Pancreas (tissue), 10 donors: Measurements from ENCODE around the gene ZNRF2. TPM values are rescaled to one million over a fixed set of nuclear protein-coding genes. Genes with fewer than 3 reads are reported as not detected.

Source experiments
- ATAC-seq, 4 donors: fragments of 200-7000 bp; cut with Tn5 transposase; one replicate each; pipeline versions ENCODE4 v1.8.0 to v1.9.1; 2020; ENCODE audit warnings: mild to moderate bottlenecking in 4 of 4, moderate library complexity in 4 of 4
- DNase-seq, 6 donors: peaks; one replicate each; pipeline ENCODE4 v3.0.0-alpha.2; 2020
- FAIRE-seq: peaks from 2 replicates; lab custom pipeline; 2012; peaks lifted over from hg19 to GRCh38; lab: Jason Lieb, UNC
- H3K27ac ChIP-seq, 4 donors: fragments of 200-600 bp; sonication (generic); 1 replicate in 3 of 4; 2 replicates in 1 of 4; pipeline versions ENCODE4 v1.5.0 to v1.8.0; 2020
- H3K27me3 ChIP-seq, 4 donors: fragments of 200-600 bp; one replicate each; pipeline ENCODE4 v1.8.0; 2021
- H3K36me3 ChIP-seq, 3 donors: fragments of 200-600 bp; sonication (generic) in 1 of 3; one replicate each; pipeline versions ENCODE4 v1.5.0 to v1.8.0; 2020 to 2021
- H3K4me1 ChIP-seq, 3 donors: fragments of 200-600 bp; one replicate each; pipeline ENCODE4 v1.8.0; 2021
- H3K4me3 ChIP-seq, 4 donors: fragments of 200-600 bp; sonication (generic) in 2 of 4; one replicate each; pipeline versions ENCODE4 v1.5.0 to v1.8.0; 2020 to 2021
- H3K9me3 ChIP-seq, 4 donors: fragments of 200-600 bp; one replicate each; pipeline ENCODE4 v1.8.0; 2021
- WGBS, 2 donors: extraction: QIAGEN DNeasy Blood & Tissue Kit; methylation state at CpG; one replicate each; pipeline ENCODE4 v1.1.7; 2013; 5-methylcytosine and 5-hydroxymethylcytosine counted together
- intact Hi-C, 3 donors: fragments of 100-400 bp; cut with DNase I; formaldehyde crosslinking; loops; one replicate each; pipeline versions ENCODE4 v1.11.1 to v1.14.2; 2022
- polyA plus RNA-seq, 2 donors: library from polyadenylated mRNA; stranded (reverse); fragments of 200-250 nt; gene quantifications; one replicate each; pipeline ENCODE4 v1.2.3, GENCODE V29; 2013
- total RNA-seq, 6 donors: library from RNA; stranded (reverse); fragmentation: NEBNext Ultra II Directional in 4 of 6; extraction: Animal tissue kit (Norgen Biotek cat#: 25700) in 4 of 6; gene quantifications; one replicate each; pipeline versions ENCODE4 v1.2.1 to v1.2.4, GENCODE V29; 2021 to 2023
- TF ChIP-seq, protein P1 (sequence below), 4 donors: fragments of 200-600 bp; sonication (generic) in 3 of 4; IDR thresholded peaks; one replicate each; pipeline versions ENCODE4 v1.5.0 to v1.8.0; 2021; ENCODE audit warnings: antibody characterized with exemption in 4 of 4
- donor health status: healthy with polysubstance abuse.
- donor health status: DM: no; HTN: no; CAD: no; lungs with moderate emphysema.
- donor health status: DM: no; HTN: no; CAD: no.
- donor health status: control.
- donor health status: control.
- donor health status: Bipolar disorder and iron deficiency.
- donor health status: DM: yes; HTN: yes; CAD: no.
- donor health status: DM: no; HTN: no; CAD: no.
- donor health status: DM: no; HTN: no; CAD: no.
- donor health status: DM: yes; HTN: yes; CAD: no.

ZNRF2 gene
- total and polyA plus RNA-seq, 8 donors: 4.9 to 17.1 (median 11.2) TPM

DNA sequence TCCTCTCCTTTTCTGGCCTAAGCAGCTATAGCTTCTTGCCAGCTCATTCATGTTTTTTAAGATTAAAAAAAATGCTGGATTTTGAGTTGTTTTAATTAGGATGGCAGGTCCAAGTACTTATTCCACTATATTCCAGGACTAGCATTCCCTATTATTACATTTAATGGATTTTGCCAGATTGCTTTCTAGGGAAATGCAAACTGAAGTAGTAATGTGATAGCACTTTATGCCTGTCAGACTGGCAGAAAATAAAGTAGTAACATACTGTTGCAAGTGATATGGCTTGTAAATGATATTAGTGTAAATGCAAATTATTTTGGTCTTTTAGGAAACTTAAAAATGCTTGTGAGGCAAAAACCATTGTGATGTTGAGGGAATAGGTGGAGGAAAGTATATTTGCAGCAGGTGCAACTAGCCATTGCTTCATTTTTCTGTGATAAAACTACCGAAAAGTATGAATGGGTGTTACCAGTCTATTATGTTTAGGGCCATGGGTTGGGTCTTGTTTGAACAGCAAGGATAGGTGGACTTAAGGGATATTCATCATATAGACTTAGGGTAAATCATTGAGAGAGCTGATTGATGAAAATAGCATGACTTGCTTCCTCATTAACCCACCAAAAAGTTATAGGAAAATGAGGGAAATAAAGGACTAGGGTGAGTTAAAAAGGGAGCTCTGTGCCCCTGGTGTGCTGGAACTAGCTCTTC lies 19.9 kb downstream of the ZNRF2 start:
- H3K36me3 ChIP-seq: no peaks in the 10 kb centered on the region
- H3K27ac ChIP-seq: no peak overlapping the region
- 49 to 58% methylated on average over 1 of the region's 1 CpG for WGBS, 2 donors
- TF ChIP-seq, protein P1, sequence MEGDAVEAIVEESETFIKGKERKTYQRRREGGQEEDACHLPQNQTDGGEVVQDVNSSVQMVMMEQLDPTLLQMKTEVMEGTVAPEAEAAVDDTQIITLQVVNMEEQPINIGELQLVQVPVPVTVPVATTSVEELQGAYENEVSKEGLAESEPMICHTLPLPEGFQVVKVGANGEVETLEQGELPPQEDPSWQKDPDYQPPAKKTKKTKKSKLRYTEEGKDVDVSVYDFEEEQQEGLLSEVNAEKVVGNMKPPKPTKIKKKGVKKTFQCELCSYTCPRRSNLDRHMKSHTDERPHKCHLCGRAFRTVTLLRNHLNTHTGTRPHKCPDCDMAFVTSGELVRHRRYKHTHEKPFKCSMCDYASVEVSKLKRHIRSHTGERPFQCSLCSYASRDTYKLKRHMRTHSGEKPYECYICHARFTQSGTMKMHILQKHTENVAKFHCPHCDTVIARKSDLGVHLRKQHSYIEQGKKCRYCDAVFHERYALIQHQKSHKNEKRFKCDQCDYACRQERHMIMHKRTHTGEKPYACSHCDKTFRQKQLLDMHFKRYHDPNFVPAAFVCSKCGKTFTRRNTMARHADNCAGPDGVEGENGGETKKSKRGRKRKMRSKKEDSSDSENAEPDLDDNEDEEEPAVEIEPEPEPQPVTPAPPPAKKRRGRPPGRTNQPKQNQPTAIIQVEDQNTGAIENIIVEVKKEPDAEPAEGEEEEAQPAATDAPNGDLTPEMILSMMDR (IDR thresholded peaks at IDR 0.05): no peak
- H3K9me3 ChIP-seq: no peaks in the 10 kb centered on the region
- no peak overlapping the region for H3K4me3 ChIP-seq
- H3K27me3 ChIP-seq: no peaks in the 10 kb centered on the region
- no peak for DNase-seq
- intact Hi-C loops: no loop called here
- peaks cover 6 to 19% (median 12%) of the 10 kb centered on the region in 3 donors for H3K4me1 ChIP-seq
- no peak for FAIRE-seq
- ATAC-seq: no peak

DNA sequence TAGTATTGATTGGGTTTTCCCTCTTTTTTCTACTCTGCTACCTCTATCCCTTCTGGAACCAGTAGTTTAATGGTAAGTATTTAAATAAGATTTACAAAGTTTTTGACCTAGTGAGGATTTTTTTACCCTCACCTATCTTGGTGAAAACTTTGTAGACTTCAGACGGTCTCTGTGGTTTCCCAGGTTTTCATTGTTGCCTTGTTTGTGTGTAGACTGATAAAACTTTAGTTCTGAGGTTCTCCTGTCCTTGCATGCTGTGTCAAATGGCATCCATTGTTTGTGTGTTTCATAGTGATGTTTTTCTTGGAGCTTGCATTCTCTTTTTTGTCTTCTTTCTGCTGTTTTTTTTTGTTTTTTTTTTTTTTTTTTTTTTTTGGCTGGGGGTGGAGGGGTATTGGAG lies 22.6 kb downstream of the ZNRF2 start:
- TF ChIP-seq, protein P1 (IDR thresholded peaks at IDR 0.05): no peak
- no peak overlapping the region for H3K4me3 ChIP-seq
- no peak overlapping the region for H3K27ac ChIP-seq
- no peaks in the 10 kb centered on the region for H3K9me3 ChIP-seq
- no peak for DNase-seq
- H3K27me3 ChIP-seq: no peaks in the 10 kb centered on the region
- 64 to 74% methylated on average over 1 of the region's 1 CpG for WGBS, 2 donors
- FAIRE-seq: no peak
- no peaks in the 10 kb centered on the region for H3K36me3 ChIP-seq
- peaks cover 6 to 19% (median 13%) of the 10 kb centered on the region in 3 donors for H3K4me1 ChIP-seq
- ATAC-seq: no peak
- intact Hi-C loops: no loop called here

DNA sequence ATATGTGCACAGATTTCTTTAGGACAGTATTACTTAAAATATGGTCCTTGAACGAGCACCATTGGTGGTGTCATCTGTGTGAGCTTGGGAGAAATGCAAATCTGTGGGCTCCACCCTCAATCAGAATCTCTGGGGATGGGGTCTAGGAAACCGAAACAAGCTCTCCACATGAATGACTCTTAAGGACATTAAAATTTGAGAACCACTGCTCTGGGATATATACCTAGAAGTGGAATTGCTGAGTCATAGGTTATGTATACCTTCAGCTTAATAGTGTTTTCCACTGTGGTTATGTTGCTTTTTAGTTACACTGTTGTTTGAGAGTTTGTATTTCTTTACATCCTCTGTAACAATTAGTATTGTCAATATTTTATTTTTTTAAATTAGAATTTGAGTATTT lies 24.0 kb downstream of the ZNRF2 start:
- Histone ChIP-seq H3K4me3 (no peak overlapping the region), H3K4me1 (peaks cover 6 to 19% (median 13%) of the 10 kb centered on the region in 3 donors), H3K27ac (no peak overlapping the region), H3K27me3 (no peaks in the 10 kb centered on the region), H3K9me3 (no peaks in the 10 kb centered on the region), H3K36me3 (no peaks in the 10 kb centered on the region)
- WGBS, 2 donors: 92 to 99% methylated on average over 2 of the region's 2 CpGs
- intact Hi-C loops: no loop called here
- DNase-seq: no peak
- FAIRE-seq: no peak
- ATAC-seq: peak in 1 of 4 donors; percentile 45
- TF ChIP-seq, protein P1 (IDR thresholded peaks at IDR 0.05): no peak

DNA sequence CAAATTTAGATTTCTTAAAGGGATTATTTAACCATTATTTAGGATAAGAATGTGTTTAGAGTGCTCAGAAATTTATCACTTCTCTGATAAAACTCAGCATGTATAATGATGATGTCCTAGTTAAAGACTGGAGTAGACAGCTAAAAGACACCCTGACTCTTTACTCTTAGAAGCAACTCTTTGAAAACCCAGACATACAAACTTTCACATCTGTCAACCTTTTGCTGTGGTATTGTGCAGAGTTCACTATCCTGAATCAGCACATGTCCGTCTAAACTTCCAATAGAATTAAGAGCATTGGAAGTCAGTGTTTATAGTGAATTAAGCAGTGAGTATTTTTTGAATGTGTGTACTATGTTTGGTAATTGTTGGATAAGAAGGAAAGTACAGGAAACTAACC lies 24.9 kb downstream of the ZNRF2 start:
- Histone ChIP-seq H3K36me3 (no peaks in the 10 kb centered on the region), H3K27ac (no peak overlapping the region), H3K9me3 (no peaks in the 10 kb centered on the region), H3K4me1 (peaks cover 6 to 19% (median 13%) of the 10 kb centered on the region in 3 donors), H3K4me3 (no peak overlapping the region), H3K27me3 (no peaks in the 10 kb centered on the region)
- DNase-seq (no peak), ATAC-seq (no peak), FAIRE-seq (no peak)
- intact Hi-C loops: no loop called here
- TF ChIP-seq, protein P1 (IDR thresholded peaks at IDR 0.05): no peak
- WGBS, 2 donors: 58 to 76% methylated on average over 1 of the region's 1 CpG

DNA sequence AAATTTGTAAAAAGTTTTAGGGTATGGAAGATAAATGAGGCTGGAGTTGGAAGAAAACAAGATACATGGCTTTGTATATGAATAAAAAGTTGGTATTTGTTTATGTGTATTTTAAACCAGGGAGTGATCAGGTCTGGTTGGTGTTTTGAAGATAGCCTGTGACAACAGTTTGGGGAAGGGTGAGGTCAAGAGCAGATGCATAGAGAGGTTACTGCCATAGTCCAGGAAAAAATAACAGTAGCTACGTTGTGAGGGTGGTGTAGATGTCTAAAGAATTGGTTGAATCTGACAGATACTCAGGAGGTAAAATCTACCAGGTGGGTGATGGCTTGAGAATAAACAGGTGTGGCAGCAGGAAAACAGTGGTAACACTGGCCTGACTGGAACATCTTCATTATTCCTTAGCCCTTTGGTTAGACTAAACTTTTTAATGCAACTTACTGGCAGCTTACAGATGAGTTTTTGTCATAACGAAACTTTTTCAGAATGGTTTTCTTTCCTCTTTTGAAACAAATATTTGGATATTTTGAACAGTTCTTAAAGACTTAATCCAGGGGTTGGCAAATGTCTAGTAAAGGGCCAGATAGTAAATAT lies 25.5 kb downstream of the ZNRF2 start:
- ATAC-seq (no peak), DNase-seq (no peak), FAIRE-seq (no peak)
- Histone ChIP-seq H3K4me3 (no peak overlapping the region), H3K36me3 (no peaks in the 10 kb centered on the region), H3K27ac (no peak overlapping the region), H3K4me1 (peaks cover 6 to 19% (median 13%) of the 10 kb centered on the region in 3 donors), H3K27me3 (no peaks in the 10 kb centered on the region), H3K9me3 (no peaks in the 10 kb centered on the region)
- 86 to 88% methylated on average over 2 of the region's 2 CpGs for WGBS, 2 donors
- intact Hi-C loops: no loop called here
- TF ChIP-seq, protein P1 (IDR thresholded peaks at IDR 0.05): no peak
